OCI-LY3 (cell line): ENCODE data around the gene USP34.

Source experiments
- EZH2phosphoT487 ChIP-seq: fragments of 200-600 bp; shearing (Covaris generic); IDR thresholded peaks from 2 replicates; pipeline ENCODE4 v1.6.1; 2018; ENCODE audit warnings: antibody characterized with exemption, mixed run types, low read depth
- TF ChIP-seq, protein P1 (sequence below): fragments of 200-600, 300-600 bp; sonication (generic); IDR thresholded peaks from 2 replicates; pipeline ENCODE4 v1.5.1; 2014; ENCODE audit warnings: antibody characterized with exemption, low read length, low read depth

GRCh38 chr2:61520261-61520660 lies 49.4 kb upstream of the USP34 start:
- TF ChIP-seq, protein P1, sequence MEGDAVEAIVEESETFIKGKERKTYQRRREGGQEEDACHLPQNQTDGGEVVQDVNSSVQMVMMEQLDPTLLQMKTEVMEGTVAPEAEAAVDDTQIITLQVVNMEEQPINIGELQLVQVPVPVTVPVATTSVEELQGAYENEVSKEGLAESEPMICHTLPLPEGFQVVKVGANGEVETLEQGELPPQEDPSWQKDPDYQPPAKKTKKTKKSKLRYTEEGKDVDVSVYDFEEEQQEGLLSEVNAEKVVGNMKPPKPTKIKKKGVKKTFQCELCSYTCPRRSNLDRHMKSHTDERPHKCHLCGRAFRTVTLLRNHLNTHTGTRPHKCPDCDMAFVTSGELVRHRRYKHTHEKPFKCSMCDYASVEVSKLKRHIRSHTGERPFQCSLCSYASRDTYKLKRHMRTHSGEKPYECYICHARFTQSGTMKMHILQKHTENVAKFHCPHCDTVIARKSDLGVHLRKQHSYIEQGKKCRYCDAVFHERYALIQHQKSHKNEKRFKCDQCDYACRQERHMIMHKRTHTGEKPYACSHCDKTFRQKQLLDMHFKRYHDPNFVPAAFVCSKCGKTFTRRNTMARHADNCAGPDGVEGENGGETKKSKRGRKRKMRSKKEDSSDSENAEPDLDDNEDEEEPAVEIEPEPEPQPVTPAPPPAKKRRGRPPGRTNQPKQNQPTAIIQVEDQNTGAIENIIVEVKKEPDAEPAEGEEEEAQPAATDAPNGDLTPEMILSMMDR = no peak
- no peak for TF ChIP-seq EZH2phosphoT487
